GM06990 (cell line): Measurements from ENCODE around the gene PTPRM.

Experiments
- DNase-seq: peaks from one replicate; pipeline ENCODE4 v3.0.0-alpha.2; 2011; ENCODE audit not compliant: insufficient read length; ENCODE audit errors: extremely low read depth
- H3K27me3 ChIP-seq: replicated peaks from 2 replicates; pipeline ENCODE4 v1.6.0; 2011; ENCODE audit warnings: low read length; ENCODE audit not compliant: control insufficient read depth, insufficient read depth
- H3K36me3 ChIP-seq: 2 replicates; pipeline ENCODE4 v1.5.1; 2011; ENCODE audit warnings: low read length; ENCODE audit not compliant: control insufficient read depth, insufficient read depth
- H3K4me3 ChIP-seq: replicated peaks from 2 replicates; pipeline ENCODE4 v1.5.1; 2011; ENCODE audit warnings: low read depth, mild to moderate bottlenecking, control low read depth, low read length
- CTCF ChIP-seq: IDR thresholded peaks from 2 replicates; pipeline ENCODE4 v1.5.1; 2011; ENCODE audit warnings: low read length, control low read depth, mild to moderate bottlenecking, inconsistent platforms; ENCODE audit not compliant: insufficient read depth, poor library complexity, severe bottlenecking

PTPRM gene

GRCh38 chr18:8188184-8188583, 621.1 kb downstream of the PTPRM start:
- no peaks in the 10 kb centered on the region for H3K27me3 ChIP-seq
- DNase-seq, result no peak
- TF ChIP-seq CTCF, result no peak
- H3K36me3 ChIP-seq, result no peaks in the 10 kb centered on the region
- H3K4me3 ChIP-seq, result no peak overlapping the region

- Histone ChIP-seq H3K27me3 (no peaks in the 10 kb centered on the region), H3K36me3 (no peaks in the 10 kb centered on the region), H3K4me3 (no peak overlapping the region)
- no peak for DNase-seq
- TF ChIP-seq CTCF, result no peak
These were observed 623.9 kb downstream of the PTPRM start for GRCh38 chr18:8190980-8191379.

- H3K36me3 ChIP-seq, result no peaks in the 10 kb centered on the region
- no peaks in the 10 kb centered on the region for H3K27me3 ChIP-seq
- no peak overlapping the region for H3K4me3 ChIP-seq
- no peak for TF ChIP-seq CTCF
- DNase-seq, result no peak
These were observed 627.3 kb downstream of the PTPRM start for GRCh38 chr18:8194431-8194830.

- TF ChIP-seq CTCF, result no peak
- no peaks in the 10 kb centered on the region for H3K36me3 ChIP-seq
- no peak for DNase-seq
- H3K27me3 ChIP-seq, result no peaks in the 10 kb centered on the region
- no peak overlapping the region for H3K4me3 ChIP-seq
These were observed 629.1 kb downstream of the PTPRM start for GRCh38 chr18:8196238-8196637.

- no peaks in the 10 kb centered on the region for H3K27me3 ChIP-seq
- TF ChIP-seq CTCF, result no peak
- no peak overlapping the region for H3K4me3 ChIP-seq
- DNase-seq, result no peak
- H3K36me3 ChIP-seq, result no peaks in the 10 kb centered on the region
These were observed 630.4 kb downstream of the PTPRM start for GRCh38 chr18:8197499-8197898.

- no peak for DNase-seq
- no peaks in the 10 kb centered on the region for H3K36me3 ChIP-seq
- no peak for TF ChIP-seq CTCF
- no peaks in the 10 kb centered on the region for H3K27me3 ChIP-seq
- no peak overlapping the region for H3K4me3 ChIP-seq
These were observed 640.9 kb downstream of the PTPRM start for GRCh38 chr18:8207996-8208395.
